SK-N-SH treated with all-trans-retinoic acid at 6 μM for 48 hours (cell line): ENCODE results near the gene WNT7A.

ENCODE experiments used
- ARNTL ChIP-seq: fragments of 450-650 bp; formaldehyde crosslinking; IDR thresholded peaks from 2 replicates; pipeline ENCODE4 v1.5.0; 2020; ENCODE audit warnings: low read depth, mild to moderate bottlenecking, moderate library complexity, borderline replicate concordance
- CREB5 ChIP-seq: fragments of 250-450 bp; sonication (Bioruptor Pico); IDR thresholded peaks from 2 replicates; pipeline ENCODE4 v1.5.1; 2020; ENCODE audit warnings: low read depth, mild to moderate bottlenecking, moderate library complexity
- CSRNP3 ChIP-seq: fragments of 250-450 bp; sonication (Bioruptor Pico); IDR thresholded peaks from 2 replicates; pipeline ENCODE4 v1.5.1; 2021; ENCODE audit warnings: mild to moderate bottlenecking, moderate library complexity
- ESRRG ChIP-seq: fragments of 250-450 bp; sonication (Bioruptor Pico); IDR thresholded peaks from 2 replicates; pipeline ENCODE4 v1.6.1; 2021; ENCODE audit warnings: mild to moderate bottlenecking
- ISL1 ChIP-seq: fragments of 250-450 bp; sonication (Bioruptor Pico); IDR thresholded peaks from 2 replicates; pipeline ENCODE4 v2.1.2; 2022; ENCODE audit warnings: mild to moderate bottlenecking, moderate library complexity
- OSR1 ChIP-seq: fragments of 250-450 bp; sonication (Bioruptor Pico); IDR thresholded peaks from 2 replicates; pipeline ENCODE4 v1.8.0; 2022; ENCODE audit warnings: moderate library complexity, mild to moderate bottlenecking, inconsistent platforms
- PATZ1 ChIP-seq: fragments of 250-450 bp; sonication (Bioruptor Pico); IDR thresholded peaks from 2 replicates; pipeline ENCODE4 v1.8.0; 2020; ENCODE audit warnings: mild to moderate bottlenecking, moderate library complexity, borderline replicate concordance
- PPARA ChIP-seq: fragments of 250-450 bp; sonication (Bioruptor Pico); IDR thresholded peaks from 2 replicates; pipeline ENCODE4 v1.5.0; 2020; ENCODE audit warnings: mild to moderate bottlenecking, borderline replicate concordance
- RARB ChIP-seq: fragments of 250-450 bp; sonication (Bioruptor Pico); IDR thresholded peaks from 2 replicates; pipeline ENCODE4 v1.8.0; 2021; ENCODE audit warnings: mild to moderate bottlenecking, moderate library complexity
- TSHZ2 ChIP-seq: fragments of 250-450 bp; sonication (Bioruptor Pico); IDR thresholded peaks from 2 replicates; pipeline ENCODE4 v1.5.0; 2020; ENCODE audit warnings: mild to moderate bottlenecking, moderate library complexity
- ZFP3 ChIP-seq: fragments of 250-450 bp; sonication (Bioruptor Pico); IDR thresholded peaks from 2 replicates; pipeline ENCODE4 v1.5.0; 2020; ENCODE audit warnings: mild to moderate bottlenecking, moderate library complexity
- ZFP30 ChIP-seq: fragments of 450-650 bp; formaldehyde crosslinking; IDR thresholded peaks from 2 replicates; pipeline ENCODE4 v1.5.0; 2022; ENCODE audit warnings: mild to moderate bottlenecking, moderate library complexity

- TF ChIP-seq PATZ1 (CRISPR knock-in tag) (no peak), ESRRG (CRISPR knock-in tag) (no peak), CSRNP3 (no peak), ARNTL (CRISPR knock-in tag) (no peak), TSHZ2 (CRISPR knock-in tag) (no peak), RARB (no peak), ZFP30 (CRISPR knock-in tag) (no peak), ZFP3 (CRISPR knock-in tag) (no peak), ISL1 (CRISPR knock-in tag) (no peak), OSR1 (CRISPR knock-in tag) (no peak), PPARA (no peak), CREB5 (CRISPR knock-in tag) (no peak)
Measured at GRCh38 chr3:13790376-13791197, 89.3 kb downstream of the WNT7A start.
